Stomach smooth muscle (tissue), 2 donors: ENCODE results near the gene TRIM50.
A peak's percentile ranks its signal among the peaks of the same experiment; 100 is the strongest.
"Not testable (repeated sequence)": the region's sequence is repeated elsewhere in the genome, so short reads cannot be mapped to it uniquely, and the experiment has no call there.

ENCODE experiments used
- H3K27ac ChIP-seq: one replicate; pipeline ENCODE4 v1.7.0; 2013; ENCODE audit warnings: mild to moderate bottlenecking, low read length, inconsistent platforms
- H3K27me3 ChIP-seq, 2 donors: one replicate each; pipeline ENCODE4 v1.7.0; 2013; ENCODE audit warnings: low read length in 2 of 2; ENCODE audit not compliant: insufficient read depth in 2 of 2, control insufficient read depth in 1 of 2
- H3K36me3 ChIP-seq, 2 donors: one replicate each; pipeline ENCODE4 v1.7.0; 2013; ENCODE audit warnings: low read length in 2 of 2; ENCODE audit not compliant: control insufficient read depth in 2 of 2, insufficient read depth in 2 of 2
- H3K4me1 ChIP-seq: one replicate; pipeline ENCODE4 v1.7.0; 2013; ENCODE audit warnings: low read length; ENCODE audit not compliant: control insufficient read depth, insufficient read depth
- H3K4me3 ChIP-seq, 2 donors: one replicate each; pipeline ENCODE4 v1.7.0; 2013; ENCODE audit warnings: low read length in 2 of 2
- H3K9ac ChIP-seq, 2 donors: one replicate each; pipeline ENCODE4 v1.7.0; 2013; ENCODE audit warnings: low read length in 2 of 2, mild to moderate bottlenecking in 1 of 2
- H3K9me3 ChIP-seq, 2 donors: one replicate each; pipeline ENCODE4 v1.7.0; 2013; ENCODE audit warnings: low read length in 2 of 2; ENCODE audit not compliant: control insufficient read depth in 2 of 2
- donor health status: healthy.
- donor health status: Pancreatic carcinoma.

Gene TRIM50

GRCh38 chr7:73360590-73360989 lies 32.7 kb upstream of the TRIM50 start:
- H3K4me1 ChIP-seq, H3K9me3 ChIP-seq, H3K9ac ChIP-seq, H3K4me3 ChIP-seq, H3K36me3 ChIP-seq, H3K27ac ChIP-seq, H3K27me3 ChIP-seq: not testable (repeated sequence)

- Histone ChIP-seq H3K27ac (no peak overlapping the region), H3K4me1 (no peaks in the 10 kb centered on the region), H3K9me3 (no peaks in the 10 kb centered on the region), H3K9ac (no peak overlapping the region), H3K36me3 (no peaks in the 10 kb centered on the region), H3K27me3 (peaks cover 0 to 6% of the 10 kb centered on the region in 2 donors), H3K4me3 (no peak overlapping the region)
Measured at GRCh38 chr7:73359746-73360375, 32.0 kb upstream of the TRIM50 start.

- H3K9me3 ChIP-seq, result no peaks in the 10 kb centered on the region
- H3K27me3 ChIP-seq, result peaks cover 0 to 6% of the 10 kb centered on the region in 2 donors
- no peak overlapping the region for H3K4me3 ChIP-seq
- H3K4me1 ChIP-seq, result no peaks in the 10 kb centered on the region
- H3K36me3 ChIP-seq, result no peaks in the 10 kb centered on the region
- H3K9ac ChIP-seq, result no peak overlapping the region
- H3K27ac ChIP-seq, result no peak overlapping the region
Measured at GRCh38 chr7:73359306-73359705, 31.4 kb upstream of the TRIM50 start.

GRCh38 chr7:73358590-73359275 lies 30.9 kb upstream of the TRIM50 start:
- no peaks in the 10 kb centered on the region for H3K4me1 ChIP-seq
- H3K27ac ChIP-seq, result no peak overlapping the region
- H3K36me3 ChIP-seq, result no peaks in the 10 kb centered on the region
- no peaks in the 10 kb centered on the region for H3K9me3 ChIP-seq
- peaks cover 0 to 6% of the 10 kb centered on the region in 2 donors for H3K27me3 ChIP-seq
- H3K4me3 ChIP-seq, result peak overlapping the region in 1 of 2 donors; percentile 29
- H3K9ac ChIP-seq, result no peak overlapping the region

- H3K27ac ChIP-seq, result no peak overlapping the region
- H3K9ac ChIP-seq, result no peak overlapping the region
- peaks cover 0 to 4% of the 10 kb centered on the region in 2 donors for H3K27me3 ChIP-seq
Measured at GRCh38 chr7:73356159-73356558, 28.3 kb upstream of the TRIM50 start.

GRCh38 chr7:73354821-73355220 lies 26.9 kb upstream of the TRIM50 start:
- Histone ChIP-seq H3K9ac (no peak overlapping the region), H3K27ac (no peak overlapping the region), H3K4me3 (no peak overlapping the region), H3K9me3 (no peaks in the 10 kb centered on the region), H3K4me1 (peaks cover 3% of the 10 kb centered on the region), H3K36me3 (no peaks in the 10 kb centered on the region), H3K27me3 (peaks cover 0 to 3% of the 10 kb centered on the region in 2 donors)

More at GRCh38 chr7:73356159-73356558, 28.3 kb upstream of the TRIM50 start:
- H3K4me3 ChIP-seq, result no peak overlapping the region
- H3K36me3 ChIP-seq, result no peaks in the 10 kb centered on the region
- H3K4me1 ChIP-seq, result peaks cover 3% of the 10 kb centered on the region
- no peaks in the 10 kb centered on the region for H3K9me3 ChIP-seq

GRCh38 chr7:73354196-73354595 lies 26.3 kb upstream of the TRIM50 start:
- Histone ChIP-seq H3K9ac (no peak overlapping the region), H3K4me3 (no peak overlapping the region), H3K27me3 (peaks cover 0 to under 1% of the 10 kb centered on the region in 2 donors), H3K9me3 (no peaks in the 10 kb centered on the region), H3K36me3 (no peaks in the 10 kb centered on the region), H3K27ac (no peak overlapping the region), H3K4me1 (peaks cover 3% of the 10 kb centered on the region)

- no peaks in the 10 kb centered on the region for H3K36me3 ChIP-seq
- peaks cover 3% of the 10 kb centered on the region for H3K4me1 ChIP-seq
- no peaks in the 10 kb centered on the region for H3K27me3 ChIP-seq
- no peak overlapping the region for H3K9ac ChIP-seq
- no peak overlapping the region for H3K27ac ChIP-seq
- H3K4me3 ChIP-seq, result no peak overlapping the region
- H3K9me3 ChIP-seq, result no peaks in the 10 kb centered on the region
Measured at GRCh38 chr7:73353243-73353642, 25.4 kb upstream of the TRIM50 start.

- H3K4me3 ChIP-seq, result no peak overlapping the region
- no peaks in the 10 kb centered on the region for H3K9me3 ChIP-seq
- no peak overlapping the region for H3K27ac ChIP-seq
- no peaks in the 10 kb centered on the region for H3K27me3 ChIP-seq
- H3K9ac ChIP-seq, result no peak overlapping the region
- H3K36me3 ChIP-seq, result no peaks in the 10 kb centered on the region
- peaks cover 3% of the 10 kb centered on the region for H3K4me1 ChIP-seq
Measured at GRCh38 chr7:73352784-73353183, 24.9 kb upstream of the TRIM50 start.

GRCh38 chr7:73351447-73352167 lies 23.7 kb upstream of the TRIM50 start:
- Histone ChIP-seq H3K9me3 (no peaks in the 10 kb centered on the region), H3K9ac (no peak overlapping the region), H3K27ac (no peak overlapping the region), H3K27me3 (no peaks in the 10 kb centered on the region), H3K4me3 (no peak overlapping the region), H3K4me1 (peaks cover 3% of the 10 kb centered on the region), H3K36me3 (no peaks in the 10 kb centered on the region)
